Measurements from ENCODE around the gene NR3C1. TPM values are rescaled to one million over a fixed set of nuclear protein-coding genes. Genes with fewer than 3 reads are reported as not detected.

The NR3C1 gene
- total and polyA plus RNA-seq, 2 experiments from 2014 or later: 41.0 to 60.5 TPM

DNA sequence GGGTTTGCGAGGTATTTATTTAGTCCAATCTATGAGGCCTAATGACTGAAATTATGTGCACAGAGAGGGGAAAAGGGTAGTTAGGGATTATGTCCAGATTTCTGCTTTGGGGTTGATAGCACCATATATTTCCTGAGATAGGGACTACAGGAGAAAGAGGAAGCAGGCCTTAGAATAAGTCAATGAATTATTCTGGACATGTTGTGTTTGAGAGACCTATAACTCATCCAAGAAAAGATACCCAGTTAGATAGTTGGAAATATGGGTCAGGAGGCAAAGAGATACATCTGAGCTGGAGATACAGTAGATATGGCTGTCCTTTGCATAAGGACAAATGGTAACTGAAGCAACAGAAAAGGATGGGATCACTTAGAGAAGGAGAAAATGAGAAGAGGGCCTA, 53.1 kb downstream of the NR3C1 start:
- no peaks in the 10 kb centered on the region for H3K27me3 ChIP-seq
- H3K4me2 ChIP-seq: no peak overlapping the region
- no peak for DNase-seq (ENCODE audit: low spot score)
- H3K4me1 ChIP-seq (ENCODE audit: insufficient read depth): peaks cover 21% of the 10 kb centered on the region
- TF ChIP-seq, protein P1, sequence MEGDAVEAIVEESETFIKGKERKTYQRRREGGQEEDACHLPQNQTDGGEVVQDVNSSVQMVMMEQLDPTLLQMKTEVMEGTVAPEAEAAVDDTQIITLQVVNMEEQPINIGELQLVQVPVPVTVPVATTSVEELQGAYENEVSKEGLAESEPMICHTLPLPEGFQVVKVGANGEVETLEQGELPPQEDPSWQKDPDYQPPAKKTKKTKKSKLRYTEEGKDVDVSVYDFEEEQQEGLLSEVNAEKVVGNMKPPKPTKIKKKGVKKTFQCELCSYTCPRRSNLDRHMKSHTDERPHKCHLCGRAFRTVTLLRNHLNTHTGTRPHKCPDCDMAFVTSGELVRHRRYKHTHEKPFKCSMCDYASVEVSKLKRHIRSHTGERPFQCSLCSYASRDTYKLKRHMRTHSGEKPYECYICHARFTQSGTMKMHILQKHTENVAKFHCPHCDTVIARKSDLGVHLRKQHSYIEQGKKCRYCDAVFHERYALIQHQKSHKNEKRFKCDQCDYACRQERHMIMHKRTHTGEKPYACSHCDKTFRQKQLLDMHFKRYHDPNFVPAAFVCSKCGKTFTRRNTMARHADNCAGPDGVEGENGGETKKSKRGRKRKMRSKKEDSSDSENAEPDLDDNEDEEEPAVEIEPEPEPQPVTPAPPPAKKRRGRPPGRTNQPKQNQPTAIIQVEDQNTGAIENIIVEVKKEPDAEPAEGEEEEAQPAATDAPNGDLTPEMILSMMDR (IDR thresholded peaks at IDR 0.05; ENCODE audit: poor library complexity): no peak
- no peak for TF ChIP-seq EZH2phosphoT487 (IDR thresholded peaks at IDR 0.05; ENCODE audit: low read depth, severe bottlenecking, unreplicated experiment)
- no peak for TF ChIP-seq EZH2 (IDR thresholded peaks at IDR 0.05; ENCODE audit: borderline replicate concordance)
- peaks cover 88% of the 10 kb centered on the region for H3K79me2 ChIP-seq
- no peak overlapping the region for H2AFZ ChIP-seq
- H3K36me3 ChIP-seq (replicated peaks; ENCODE audit: insufficient read depth, low read depth): no peaks in the 10 kb centered on the region
- no peaks in the 10 kb centered on the region for H3K9me3 ChIP-seq (ENCODE audit: low read depth)
- peaks cover 15% of the 10 kb centered on the region for H4K20me1 ChIP-seq (ENCODE audit: insufficient read depth, poor library complexity, severe bottlenecking)
- 94% methylated on average over 1 of the region's 1 CpG for WGBS (ENCODE audit: low lambda C conversion rate, missing lambda C conversion rate)
- H3K9me2 ChIP-seq (replicated peaks; ENCODE audit: insufficient read depth): no peaks in the 10 kb centered on the region
- no peak overlapping the region for H3K4me3 ChIP-seq
- H3K27ac ChIP-seq: no peak overlapping the region

- Histone ChIP-seq H3K79me2 (peaks cover 89% of the 10 kb centered on the region), H3K27ac (no peak overlapping the region), H2AFZ (no peak overlapping the region)
Observed at GRCh38 chr5:143349177-143349576, 54.3 kb downstream of the NR3C1 start.

GRCh38 chr5:143347698-143348344, 55.7 kb downstream of the NR3C1 start:
- DNase-seq (ENCODE audit: low spot score): no peak
- no peak overlapping the region for H3K27ac ChIP-seq
- no peaks in the 10 kb centered on the region for H3K36me3 ChIP-seq (replicated peaks; ENCODE audit: insufficient read depth, low read depth)
- no peak overlapping the region for H3K4me3 ChIP-seq
- no peaks in the 10 kb centered on the region for H3K9me3 ChIP-seq (ENCODE audit: low read depth)
- no peak for TF ChIP-seq EZH2phosphoT487 (IDR thresholded peaks at IDR 0.05; ENCODE audit: low read depth, severe bottlenecking, unreplicated experiment)
- TF ChIP-seq, protein P1 (IDR thresholded peaks at IDR 0.05; ENCODE audit: poor library complexity): no peak
- WGBS (ENCODE audit: low lambda C conversion rate, missing lambda C conversion rate): 69% methylated on average over 3 of the region's 3 CpGs
- peaks cover 19% of the 10 kb centered on the region for H3K4me1 ChIP-seq (ENCODE audit: insufficient read depth)
- no peak overlapping the region for H3K4me2 ChIP-seq
- no peak overlapping the region for H2AFZ ChIP-seq
- H3K9me2 ChIP-seq (replicated peaks; ENCODE audit: insufficient read depth): no peaks in the 10 kb centered on the region
- peaks cover 89% of the 10 kb centered on the region for H3K79me2 ChIP-seq
- H3K27me3 ChIP-seq: no peaks in the 10 kb centered on the region
- H4K20me1 ChIP-seq (ENCODE audit: insufficient read depth, poor library complexity, severe bottlenecking): peaks cover 11% of the 10 kb centered on the region

More at GRCh38 chr5:143349177-143349576, 54.3 kb downstream of the NR3C1 start:
- Histone ChIP-seq H3K4me3 (no peak overlapping the region), H4K20me1 (ENCODE audit: insufficient read depth, poor library complexity, severe bottlenecking) (peaks cover 11% of the 10 kb centered on the region), H3K4me1 (ENCODE audit: insufficient read depth) (peaks cover 19% of the 10 kb centered on the region), H3K36me3 (replicated peaks; ENCODE audit: insufficient read depth, low read depth) (no peaks in the 10 kb centered on the region), H3K27me3 (no peaks in the 10 kb centered on the region), H3K9me2 (replicated peaks; ENCODE audit: insufficient read depth) (no peaks in the 10 kb centered on the region), H3K4me2 (no peak overlapping the region), H3K9me3 (ENCODE audit: low read depth) (no peaks in the 10 kb centered on the region)
- no peak for TF ChIP-seq EZH2 (IDR thresholded peaks at IDR 0.05; ENCODE audit: borderline replicate concordance)
- TF ChIP-seq, protein P1 (IDR thresholded peaks at IDR 0.05; ENCODE audit: poor library complexity): no peak
- no peak for TF ChIP-seq EZH2phosphoT487 (IDR thresholded peaks at IDR 0.05; ENCODE audit: low read depth, severe bottlenecking, unreplicated experiment)
- no peak for DNase-seq (ENCODE audit: low spot score)
